ENCODE measurements around the gene CHST12. TPM values are rescaled to one million over a fixed set of nuclear protein-coding genes. Genes with fewer than 3 reads are reported as not detected.

Gene CHST12
- total RNA-seq, 1 donor from 2014 or later = 18.5 TPM

GRCh38 chr7:2374401-2374800, 29.0 kb upstream of the CHST12 start:
- no peaks in the 10 kb centered on the region for H3K27me3 Mint-ChIP-seq (ENCODE audit: low read depth, unreplicated experiment)
- Histone ChIP-seq H3K9me3 (ENCODE audit: insufficient read depth, low read depth, low read length) (no peaks in the 10 kb centered on the region), H3K27me3 (ENCODE audit: insufficient read depth, low read length) (no peaks in the 10 kb centered on the region), H3K27ac (ENCODE audit: low read depth, low read length) (no peak overlapping the region), H3K4me3 (ENCODE audit: insufficient read depth, low read depth, low read length) (no peak overlapping the region), H3K79me2 (ENCODE audit: insufficient read depth, low read length) (peaks cover 70% of the 10 kb centered on the region), H2AFZ (ENCODE audit: low read depth, low read length) (no peak overlapping the region), H4K20me1 (ENCODE audit: insufficient read depth, low read length) (peaks cover 86% of the 10 kb centered on the region), H3K4me2 (ENCODE audit: low read length) (no peak overlapping the region), H3K9ac (ENCODE audit: low read length) (no peak overlapping the region), H3K36me3 (ENCODE audit: insufficient read depth, low read length) (peaks cover 70% of the 10 kb centered on the region), H3K4me1 (ENCODE audit: insufficient read depth, low read length) (no peaks in the 10 kb centered on the region)
- no peak for DNase-seq (ENCODE audit: low read depth)
- H3K27ac Mint-ChIP-seq (ENCODE audit: unreplicated experiment) = peak overlapping the region; percentile 58
- TF ChIP-seq CTCF (IDR thresholded peaks at IDR 0.05; ENCODE audit: insufficient read depth, low read depth, low read length) (no peak), EZH2 (IDR thresholded peaks at IDR 0.05; ENCODE audit: insufficient read depth, low read length) (no peak)
- H3K4me3 Mint-ChIP-seq (ENCODE audit: unreplicated experiment) = no peak overlapping the region
- peaks cover 2% of the 10 kb centered on the region for H3K4me1 Mint-ChIP-seq (ENCODE audit: low read depth, unreplicated experiment)
- no peaks in the 10 kb centered on the region for H3K9me3 Mint-ChIP-seq (ENCODE audit: unreplicated experiment)
- FAIRE-seq = no peak
- peaks cover 38% of the 10 kb centered on the region for H3K36me3 Mint-ChIP-seq (ENCODE audit: low read depth, unreplicated experiment)

DNA sequence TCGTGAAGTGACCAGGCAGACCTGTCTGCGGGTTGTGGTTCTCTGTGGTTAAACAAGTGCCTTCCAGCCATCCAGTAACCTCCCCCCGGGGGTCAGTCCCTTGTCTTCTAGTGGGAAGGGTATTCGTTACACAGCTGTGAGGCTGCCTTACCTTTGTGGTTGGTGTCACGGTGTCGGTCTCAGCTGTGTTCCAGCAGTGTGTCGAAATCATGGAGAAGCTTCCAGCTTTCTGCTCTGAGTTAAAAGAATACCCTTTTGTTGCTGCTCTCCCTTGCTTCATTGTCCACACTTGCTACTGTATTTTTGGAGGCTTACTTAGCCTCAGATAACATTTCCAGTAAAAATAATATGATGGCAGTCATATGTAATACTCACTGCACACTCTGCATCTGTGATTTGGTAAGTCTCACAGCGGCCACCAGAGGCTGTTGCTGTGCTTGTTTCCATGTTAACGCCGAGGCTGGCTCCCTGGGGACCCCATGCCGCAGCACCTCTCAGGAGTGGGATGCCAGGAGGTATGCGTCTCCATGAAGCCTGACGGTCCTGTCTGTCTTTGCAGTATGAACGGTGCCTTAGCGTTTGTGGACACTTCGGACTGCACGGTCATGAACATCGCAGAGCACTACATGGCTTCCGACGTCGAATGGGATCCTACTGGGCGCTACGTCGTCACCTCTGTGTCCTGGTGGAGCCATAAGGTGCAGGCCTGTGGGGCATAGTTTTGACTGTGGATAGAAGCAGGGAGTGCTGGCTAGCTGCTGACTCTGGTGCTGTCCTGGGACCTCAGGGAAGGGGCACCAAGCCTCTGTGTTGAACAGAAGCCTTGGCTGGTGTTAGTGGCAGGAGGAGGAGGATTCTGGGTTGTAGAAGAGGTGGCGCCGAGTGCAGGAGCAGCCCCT, 28.3 kb upstream of the CHST12 start:
- TF ChIP-seq CTCF (IDR thresholded peaks at IDR 0.05; ENCODE audit: insufficient read depth, low read depth, low read length) = no peak
- TF ChIP-seq EZH2 (IDR thresholded peaks at IDR 0.05; ENCODE audit: insufficient read depth, low read length) = no peak
- Mint-ChIP-seq H3K4me3 (ENCODE audit: unreplicated experiment) (no peak overlapping the region), H3K27ac (ENCODE audit: unreplicated experiment) (peak overlapping the region; percentile 20), H3K4me1 (ENCODE audit: low read depth, unreplicated experiment) (peaks cover 2% of the 10 kb centered on the region), H3K36me3 (ENCODE audit: low read depth, unreplicated experiment) (peaks cover 38% of the 10 kb centered on the region), H3K9me3 (ENCODE audit: unreplicated experiment) (no peaks in the 10 kb centered on the region), H3K27me3 (ENCODE audit: low read depth, unreplicated experiment) (no peaks in the 10 kb centered on the region)
- FAIRE-seq (no peak), DNase-seq (ENCODE audit: low read depth) (no peak)
- H3K9ac ChIP-seq (ENCODE audit: low read length) = no peak overlapping the region
- no peaks in the 10 kb centered on the region for H3K27me3 ChIP-seq (ENCODE audit: insufficient read depth, low read length)
- peaks cover 69% of the 10 kb centered on the region for H3K36me3 ChIP-seq (ENCODE audit: insufficient read depth, low read length)
- H3K4me3 ChIP-seq (ENCODE audit: insufficient read depth, low read depth, low read length) = no peak overlapping the region
- H3K9me3 ChIP-seq (ENCODE audit: insufficient read depth, low read depth, low read length) = no peaks in the 10 kb centered on the region
- no peaks in the 10 kb centered on the region for H3K4me1 ChIP-seq (ENCODE audit: insufficient read depth, low read length)
- no peak overlapping the region for H2AFZ ChIP-seq (ENCODE audit: low read depth, low read length)
- peaks cover 70% of the 10 kb centered on the region for H3K79me2 ChIP-seq (ENCODE audit: insufficient read depth, low read length)
- H4K20me1 ChIP-seq (ENCODE audit: insufficient read depth, low read length) = peaks cover 90% of the 10 kb centered on the region
- no peak overlapping the region for H3K4me2 ChIP-seq (ENCODE audit: low read length)
- H3K27ac ChIP-seq (ENCODE audit: low read depth, low read length) = no peak overlapping the region

Data from astrocyte (in vitro differentiated cells and primary cell).